HuH-7 (cell line): ENCODE data around the gene COBL.

Experiments used
- DNase-seq: peaks from one replicate; pipeline ENCODE4 v3.0.0; 2011; ENCODE audit warnings: low spot score

The COBL gene

DNA sequence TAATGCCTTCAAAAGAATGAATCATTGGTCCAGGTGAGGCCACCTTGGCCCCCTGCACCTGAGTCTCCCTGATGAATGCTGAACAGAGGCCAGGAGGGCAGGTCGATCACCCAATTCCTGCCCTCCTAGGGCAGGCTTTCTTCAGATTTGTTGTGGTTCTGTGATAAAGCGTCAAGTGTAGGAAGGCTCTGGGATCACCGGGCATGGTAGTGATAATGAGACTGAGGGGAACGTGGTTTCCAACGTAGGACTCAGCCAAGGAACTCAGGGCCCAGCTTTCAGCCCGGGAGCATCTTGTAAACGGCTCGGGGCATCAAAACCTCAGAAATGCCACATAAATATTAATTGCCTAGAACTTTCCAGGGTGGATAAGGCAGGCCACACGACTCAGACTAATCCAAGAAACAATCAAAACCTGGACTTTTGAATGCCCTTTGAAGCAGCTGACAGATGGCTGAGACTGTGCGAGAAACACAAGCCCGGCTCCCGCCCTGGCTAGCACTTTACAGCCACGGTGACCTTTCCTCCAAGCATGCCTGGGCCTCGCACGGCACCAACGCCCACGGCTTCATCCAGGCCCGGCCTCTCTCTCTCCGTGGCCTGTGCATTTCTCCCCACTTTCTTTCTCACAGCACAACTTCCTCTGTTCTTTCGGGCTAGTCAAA lies 294.6 kb downstream of the COBL start:
- no peak for DNase-seq

DNA sequence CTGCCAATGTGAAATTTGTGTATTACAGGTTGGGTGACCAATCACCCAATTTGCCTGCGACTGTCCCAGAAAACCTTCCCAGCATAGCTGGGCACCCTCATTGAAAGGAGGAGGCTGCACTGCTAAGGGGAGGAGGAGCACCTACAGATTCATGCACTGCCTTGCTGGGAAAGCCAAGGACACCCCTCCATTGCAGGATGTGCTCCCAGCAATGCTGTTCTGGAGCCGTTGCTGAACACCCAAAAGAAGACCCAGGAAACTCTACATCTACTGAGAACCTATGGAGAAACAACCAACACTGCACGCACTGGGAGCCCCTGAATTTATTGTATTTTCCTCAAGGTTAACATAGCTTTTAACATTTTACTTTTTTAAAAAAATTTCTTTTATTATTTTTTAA lies 295.7 kb downstream of the COBL start:
- DNase-seq, result no peak

- no peak for DNase-seq
These were observed 296.4 kb downstream of the COBL start for GRCh38 chr7:51019891-51020870.

- no peak for DNase-seq
These were observed 297.3 kb downstream of the COBL start for GRCh38 chr7:51019191-51019844.

GRCh38 chr7:51017576-51018535 lies 298.8 kb downstream of the COBL start:
- DNase-seq, result no peak

- no peak for DNase-seq
These were observed 300.1 kb downstream of the COBL start for GRCh38 chr7:51016546-51016945.

- DNase-seq, result no peak
These were observed 301.0 kb downstream of the COBL start for GRCh38 chr7:51015581-51015980.

GRCh38 chr7:51014811-51015210 lies 301.8 kb downstream of the COBL start:
- DNase-seq, result no peak

- no peak for DNase-seq
These were observed 302.6 kb downstream of the COBL start for GRCh38 chr7:51013861-51014511.

DNA sequence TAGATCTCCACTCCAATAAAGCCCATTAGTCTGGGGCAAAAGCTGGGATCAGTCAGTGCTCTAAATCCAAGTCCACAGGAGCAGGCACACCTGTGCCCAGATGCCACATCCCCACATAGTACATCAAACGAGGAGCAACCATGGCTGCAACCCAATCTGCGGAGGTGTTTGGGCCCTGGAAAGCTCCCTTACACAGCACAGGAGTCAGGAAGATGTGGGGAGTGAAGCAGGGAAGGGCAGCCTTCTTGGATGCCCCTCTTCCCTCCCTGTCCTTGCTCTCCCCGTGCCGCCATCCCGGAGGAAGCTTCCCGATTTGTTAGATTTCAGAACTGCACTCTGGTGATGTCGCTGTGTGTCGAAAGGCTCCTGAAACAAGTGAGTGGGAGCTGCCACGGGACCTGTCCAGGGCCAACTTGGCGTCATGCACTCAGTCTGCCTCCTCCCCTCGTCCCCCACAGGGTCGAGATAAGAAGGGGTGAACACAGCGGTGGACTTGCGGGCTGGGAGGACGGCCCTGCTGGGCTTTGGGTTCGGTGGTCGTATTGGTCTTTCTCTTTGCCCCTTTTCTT lies 303.3 kb downstream of the COBL start:
- DNase-seq, result no peak

GRCh38 chr7:51012569-51013217 lies 303.9 kb downstream of the COBL start:
- DNase-seq, result no peak

- DNase-seq, result no peak
These were observed 304.8 kb downstream of the COBL start for GRCh38 chr7:51011710-51012350.

DNA sequence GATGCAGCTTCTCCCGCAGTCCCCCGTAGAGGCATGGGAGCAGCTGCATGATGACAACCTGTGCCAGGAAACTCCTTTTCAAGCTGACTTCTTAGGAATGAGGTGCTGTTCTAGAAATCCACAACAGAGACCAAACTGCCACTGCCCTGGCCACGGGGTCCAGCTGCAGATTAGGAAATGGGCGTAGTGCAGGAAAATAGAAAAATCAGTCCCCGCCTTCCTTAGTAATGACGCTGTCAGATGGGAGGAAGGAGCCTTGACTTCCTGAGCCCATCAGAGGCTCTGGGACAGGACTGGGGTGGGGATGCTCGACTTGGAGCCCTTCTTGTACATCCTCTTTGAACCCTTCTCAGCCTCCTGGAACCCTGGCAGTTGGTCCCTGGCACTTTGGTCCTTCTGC lies 306.1 kb downstream of the COBL start:
- DNase-seq, result no peak

GRCh38 chr7:51009716-51010496 lies 306.7 kb downstream of the COBL start:
- DNase-seq, result no peak

GRCh38 chr7:51007551-51008505 lies 308.8 kb downstream of the COBL start:
- DNase-seq, result no peak

- DNase-seq, result no peak
These were observed 309.9 kb downstream of the COBL start for GRCh38 chr7:51006483-51007235.

GRCh38 chr7:51005074-51005473 lies 311.5 kb downstream of the COBL start:
- no peak for DNase-seq
